ENCODE data around the gene ICAM4. TPM values are rescaled to one million over a fixed set of nuclear protein-coding genes. Genes with fewer than 3 reads are reported as not detected.
"Not testable (repeated sequence)": the region's sequence is repeated elsewhere in the genome, so short reads cannot be mapped to it uniquely, and the experiment has no call there.

The ICAM4 gene
- total RNA-seq, 6 experiments from 2014 or later = 0.19 to 1.0 (median 0.74) TPM

- Mint-ChIP-seq H3K36me3 (ENCODE audit: low read depth) (no peaks in the 10 kb centered on the region), H3K27ac (no peak overlapping the region), H3K27me3 (ENCODE audit: insufficient read depth) (peaks cover 3% of the 10 kb centered on the region; the same call in 1 of the 2 replicates), H3K4me1 (ENCODE audit: low read depth) (peaks cover 14% of the 10 kb centered on the region), H3K4me3 (no peak overlapping the region), H3K9me3 (no peaks in the 10 kb centered on the region)
- DNase-seq = no peak
- TF ChIP-seq CTCF (IDR thresholded peaks at IDR 0.05) = no peak
Measured at GRCh38 chr19:10278935-10279334, 7.8 kb upstream of the ICAM4 start.

GRCh38 chr19:10279737-10280442, 6.9 kb upstream of the ICAM4 start:
- no peak overlapping the region for H3K4me3 Mint-ChIP-seq
- H3K27ac Mint-ChIP-seq = no peak overlapping the region
- DNase-seq = no peak

GRCh38 chr19:10282043-10282442, 4.7 kb upstream of the ICAM4 start:
- not testable (repeated sequence) for DNase-seq; H3K27me3 Mint-ChIP-seq (ENCODE audit: insufficient read depth); H3K9me3 Mint-ChIP-seq; H3K27ac Mint-ChIP-seq; H3K36me3 Mint-ChIP-seq (ENCODE audit: low read depth); H3K4me3 Mint-ChIP-seq
- H3K4me1 Mint-ChIP-seq (ENCODE audit: low read depth) = peaks cover 15% of the 10 kb centered on the region; the same call in 1 of the 2 replicates

More at GRCh38 chr19:10279737-10280442, 6.9 kb upstream of the ICAM4 start:
- no peak for TF ChIP-seq CTCF (IDR thresholded peaks at IDR 0.05)
- Mint-ChIP-seq H3K36me3 (ENCODE audit: low read depth) (no peaks in the 10 kb centered on the region), H3K9me3 (no peaks in the 10 kb centered on the region), H3K27me3 (ENCODE audit: insufficient read depth) (no peaks in the 10 kb centered on the region), H3K4me1 (ENCODE audit: low read depth) (peaks cover 11% of the 10 kb centered on the region; the same call in 1 of the 2 replicates)

GRCh38 chr19:10283301-10284064, 3.3 kb upstream of the ICAM4 start:
- Mint-ChIP-seq H3K27ac (no peak overlapping the region), H3K4me3 (no peak overlapping the region), H3K36me3 (ENCODE audit: low read depth) (peaks cover 6% of the 10 kb centered on the region; the same call in 1 of the 2 replicates), H3K27me3 (ENCODE audit: insufficient read depth) (no peaks in the 10 kb centered on the region), H3K9me3 (no peaks in the 10 kb centered on the region), H3K4me1 (ENCODE audit: low read depth) (peaks cover 10% of the 10 kb centered on the region)
- no peak for TF ChIP-seq CTCF (IDR thresholded peaks at IDR 0.05)
- no peak for DNase-seq

GRCh38 chr19:10284065-10284959, 2.4 kb upstream of the ICAM4 start:
- no peak for DNase-seq
- H3K27ac Mint-ChIP-seq = no peak overlapping the region
- peaks cover 17% of the 10 kb centered on the region for H3K4me1 Mint-ChIP-seq (ENCODE audit: low read depth)
- peaks cover 2% of the 10 kb centered on the region; the same call in 1 of the 2 replicates for H3K27me3 Mint-ChIP-seq (ENCODE audit: insufficient read depth)
- no peak overlapping the region for H3K4me3 Mint-ChIP-seq
- no peak for TF ChIP-seq CTCF (IDR thresholded peaks at IDR 0.05)
- peaks cover 6% of the 10 kb centered on the region; the same call in 1 of the 2 replicates for H3K36me3 Mint-ChIP-seq (ENCODE audit: low read depth)
- H3K9me3 Mint-ChIP-seq = no peaks in the 10 kb centered on the region
